Ishikawa (cell line): ENCODE results near the gene MICAL3.

Source experiments
- CEBPB ChIP-seq: IDR thresholded peaks from 2 replicates; pipeline ENCODE4 v1.6.1; 2012
- CREB1 ChIP-seq: IDR thresholded peaks from 2 replicates; pipeline ENCODE4 v1.6.1; 2012; ENCODE audit warnings: low read depth
- EGR1 ChIP-seq: IDR thresholded peaks from 2 replicates; pipeline ENCODE4 v1.6.1; 2012
- EP300 ChIP-seq: IDR thresholded peaks from 2 replicates; pipeline ENCODE4 v1.6.1; 2012; ENCODE audit warnings: borderline replicate concordance
- FOXM1 ChIP-seq: IDR thresholded peaks from 2 replicates; pipeline ENCODE4 v1.6.1; 2012; ENCODE audit warnings: low read depth, borderline replicate concordance
- NFIC ChIP-seq: IDR thresholded peaks from 2 replicates; pipeline ENCODE4 v1.6.1; 2012
- RAD21 ChIP-seq: IDR thresholded peaks from 2 replicates; pipeline ENCODE4 v1.6.1; 2012; ENCODE audit warnings: low read depth
- REST ChIP-seq: IDR thresholded peaks from 2 replicates; pipeline ENCODE4 v1.6.1; 2012; ENCODE audit warnings: low read depth, mild to moderate bottlenecking
- TAF1 ChIP-seq: IDR thresholded peaks from 2 replicates; pipeline ENCODE4 v1.6.1; 2012; ENCODE audit warnings: low read depth, mild to moderate bottlenecking
- TCF12 ChIP-seq: IDR thresholded peaks from 2 replicates; pipeline ENCODE4 v1.6.1; 2012; ENCODE audit warnings: low read depth
- TEAD4 ChIP-seq: IDR thresholded peaks from 2 replicates; pipeline ENCODE4 v1.6.1; 2012
- YY1 ChIP-seq: IDR thresholded peaks from 2 replicates; pipeline ENCODE4 v1.6.1; 2012; ENCODE audit warnings: low read depth
- TF ChIP-seq, protein P1 (sequence below): IDR thresholded peaks from 2 replicates; pipeline ENCODE4 v1.6.1; 2012
- TF ChIP-seq, protein P2 (sequence below): IDR thresholded peaks from 2 replicates; pipeline ENCODE4 v1.6.1; 2012

DNA sequence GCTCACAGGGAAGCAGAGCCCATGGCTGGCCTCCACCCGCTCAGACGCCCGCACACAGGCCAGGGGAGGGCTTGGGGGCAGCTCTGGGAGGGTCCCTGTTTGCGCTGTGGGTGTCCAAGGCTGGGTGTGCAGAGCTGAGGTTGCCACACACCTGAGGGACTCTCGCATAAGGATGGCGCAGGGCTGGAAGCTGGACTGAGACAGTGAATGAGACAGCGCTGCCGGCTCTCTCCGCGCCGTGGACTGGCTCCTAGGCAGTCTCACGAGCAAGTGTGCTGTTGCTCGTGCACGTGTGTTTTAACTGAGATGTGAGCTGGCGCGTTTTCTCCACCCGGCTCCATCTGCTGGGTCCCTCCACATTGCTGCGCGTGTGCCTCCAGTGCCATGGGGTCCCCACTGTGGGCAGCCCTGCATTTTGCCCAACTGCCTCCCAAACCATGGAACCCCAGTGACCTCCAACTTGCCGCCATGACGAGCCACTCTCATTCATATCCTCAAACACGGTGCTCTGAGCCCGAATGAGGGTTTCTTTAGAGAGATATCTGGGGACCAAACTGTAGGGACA is 245.9 kb downstream of the MICAL3 start:
- TF ChIP-seq TCF12 (no peak), RAD21 (no peak), REST (no peak), EP300 (no peak), NFIC (no peak), FOXM1 (no peak), TAF1 (no peak), CEBPB (no peak), CREB1 (no peak), YY1 (no peak), TEAD4 (no peak), EGR1 (no peak)
- TF ChIP-seq, protein P1, sequence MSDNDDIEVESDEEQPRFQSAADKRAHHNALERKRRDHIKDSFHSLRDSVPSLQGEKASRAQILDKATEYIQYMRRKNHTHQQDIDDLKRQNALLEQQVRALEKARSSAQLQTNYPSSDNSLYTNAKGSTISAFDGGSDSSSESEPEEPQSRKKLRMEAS, result no peak
- TF ChIP-seq, protein P2, sequence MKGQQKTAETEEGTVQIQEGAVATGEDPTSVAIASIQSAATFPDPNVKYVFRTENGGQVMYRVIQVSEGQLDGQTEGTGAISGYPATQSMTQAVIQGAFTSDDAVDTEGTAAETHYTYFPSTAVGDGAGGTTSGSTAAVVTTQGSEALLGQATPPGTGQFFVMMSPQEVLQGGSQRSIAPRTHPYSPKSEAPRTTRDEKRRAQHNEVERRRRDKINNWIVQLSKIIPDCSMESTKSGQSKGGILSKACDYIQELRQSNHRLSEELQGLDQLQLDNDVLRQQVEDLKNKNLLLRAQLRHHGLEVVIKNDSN, result no peak
